Ovary (tissue), 3 donors: ENCODE measurements around the gene NOC4L.

Experiments
- EP300 ChIP-seq: sonication (generic); formaldehyde crosslinking; IDR thresholded peaks from one replicate; pipeline ENCODE4 v1.6.1; 2017; ENCODE audit warnings: antibody characterized with exemption
- TF ChIP-seq, protein P1 (sequence below), 3 donors: fragments of 450-650 bp in 2 of 3; fragments of 200-600 bp in 1 of 3; IDR thresholded peaks; one replicate each; pipeline versions ENCODE4 v1.5.1 to v1.8.0; 2016 to 2022; ENCODE audit warnings: antibody characterized with exemption in 3 of 3, mild to moderate bottlenecking in 1 of 3
- donor health status: DM: no; HTN: no; CAD: no.

DNA sequence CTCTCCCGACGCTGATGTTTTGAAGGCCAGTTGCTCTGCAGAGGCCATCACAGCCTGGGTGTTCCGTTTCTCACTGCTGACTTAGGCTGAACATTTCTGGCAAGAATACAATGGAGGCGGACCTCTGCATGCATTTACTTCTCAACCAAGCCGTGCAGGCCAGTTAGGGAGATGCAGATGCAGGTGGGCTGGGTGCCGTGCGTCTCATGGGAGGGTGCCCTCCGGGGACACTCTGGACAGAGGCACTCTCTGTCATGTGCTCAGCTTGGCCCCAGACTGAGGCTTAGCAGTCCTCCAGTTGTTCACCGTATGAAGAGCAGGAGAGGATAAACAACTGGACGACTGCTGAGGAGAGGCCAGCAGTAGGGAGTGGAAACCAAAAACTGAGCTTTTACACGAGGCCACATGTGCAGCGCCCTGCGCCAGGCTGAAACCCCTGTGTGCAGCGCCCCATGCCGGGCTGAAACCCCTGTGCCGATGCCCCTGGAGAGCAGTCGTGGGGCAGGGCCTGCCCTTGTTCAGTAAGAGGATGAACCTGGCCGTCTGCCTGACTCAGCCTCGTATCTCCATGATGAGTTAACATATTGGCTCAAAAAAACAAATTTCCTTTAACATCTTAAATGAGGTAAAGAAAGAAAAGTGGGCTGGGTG, 32.5 kb upstream of the NOC4L start:
- TF ChIP-seq, protein P1, sequence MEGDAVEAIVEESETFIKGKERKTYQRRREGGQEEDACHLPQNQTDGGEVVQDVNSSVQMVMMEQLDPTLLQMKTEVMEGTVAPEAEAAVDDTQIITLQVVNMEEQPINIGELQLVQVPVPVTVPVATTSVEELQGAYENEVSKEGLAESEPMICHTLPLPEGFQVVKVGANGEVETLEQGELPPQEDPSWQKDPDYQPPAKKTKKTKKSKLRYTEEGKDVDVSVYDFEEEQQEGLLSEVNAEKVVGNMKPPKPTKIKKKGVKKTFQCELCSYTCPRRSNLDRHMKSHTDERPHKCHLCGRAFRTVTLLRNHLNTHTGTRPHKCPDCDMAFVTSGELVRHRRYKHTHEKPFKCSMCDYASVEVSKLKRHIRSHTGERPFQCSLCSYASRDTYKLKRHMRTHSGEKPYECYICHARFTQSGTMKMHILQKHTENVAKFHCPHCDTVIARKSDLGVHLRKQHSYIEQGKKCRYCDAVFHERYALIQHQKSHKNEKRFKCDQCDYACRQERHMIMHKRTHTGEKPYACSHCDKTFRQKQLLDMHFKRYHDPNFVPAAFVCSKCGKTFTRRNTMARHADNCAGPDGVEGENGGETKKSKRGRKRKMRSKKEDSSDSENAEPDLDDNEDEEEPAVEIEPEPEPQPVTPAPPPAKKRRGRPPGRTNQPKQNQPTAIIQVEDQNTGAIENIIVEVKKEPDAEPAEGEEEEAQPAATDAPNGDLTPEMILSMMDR (IDR thresholded peaks at IDR 0.05), result no peak
- TF ChIP-seq EP300, result no peak
